Measurements from ENCODE around the gene P3H3.
A peak's percentile ranks its signal among the peaks of the same experiment; 100 is the strongest.
"Not testable (repeated sequence)": the region's sequence is repeated elsewhere in the genome, so short reads cannot be mapped to it uniquely, and the experiment has no call there.

The P3H3 gene

DNA sequence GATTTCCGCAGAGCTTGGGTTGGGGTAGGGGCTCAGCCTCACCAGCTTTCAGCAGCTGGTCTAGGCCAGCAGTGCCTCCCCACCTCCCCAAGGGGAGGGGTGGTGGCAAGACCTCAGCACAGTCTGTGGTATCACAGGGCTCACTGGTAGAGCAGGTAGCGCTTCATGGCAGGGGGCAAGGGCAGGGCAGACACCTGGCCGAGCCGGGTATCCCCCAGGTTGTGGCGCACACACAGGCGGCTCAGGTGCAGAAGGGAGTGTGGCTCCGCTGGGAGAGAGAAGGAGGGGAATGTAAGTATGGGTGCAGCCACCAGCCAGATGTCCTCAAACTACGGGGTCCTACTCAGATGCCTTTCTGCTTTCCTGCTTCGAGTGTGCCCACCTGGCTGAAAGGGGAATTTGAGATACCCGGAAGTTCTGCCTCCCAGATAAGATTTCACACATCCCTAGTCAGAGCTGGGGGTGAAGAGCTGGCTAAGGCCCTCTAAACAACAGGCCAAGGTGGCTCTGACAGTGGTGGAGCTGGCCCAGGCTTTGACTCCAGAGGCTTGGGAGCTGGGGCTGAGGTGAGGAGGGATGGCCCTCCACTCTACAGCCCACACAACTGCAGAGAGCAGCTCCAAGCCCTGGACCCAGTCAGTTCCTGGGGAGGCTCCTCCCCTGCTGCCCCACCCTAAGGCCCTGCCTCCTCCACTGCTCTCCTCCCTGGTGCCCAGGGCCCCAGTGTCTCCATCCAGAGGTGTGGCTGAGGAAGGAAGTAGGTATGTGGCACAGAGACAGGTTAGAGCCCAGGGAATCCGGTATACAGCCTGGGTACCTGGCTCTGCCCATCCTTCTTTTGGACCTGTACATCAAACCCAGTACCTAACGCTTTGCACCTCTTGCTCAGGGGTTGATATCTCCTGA lies 43.1 kb downstream of the P3H3 start:
- TF ChIP-seq, protein P1, sequence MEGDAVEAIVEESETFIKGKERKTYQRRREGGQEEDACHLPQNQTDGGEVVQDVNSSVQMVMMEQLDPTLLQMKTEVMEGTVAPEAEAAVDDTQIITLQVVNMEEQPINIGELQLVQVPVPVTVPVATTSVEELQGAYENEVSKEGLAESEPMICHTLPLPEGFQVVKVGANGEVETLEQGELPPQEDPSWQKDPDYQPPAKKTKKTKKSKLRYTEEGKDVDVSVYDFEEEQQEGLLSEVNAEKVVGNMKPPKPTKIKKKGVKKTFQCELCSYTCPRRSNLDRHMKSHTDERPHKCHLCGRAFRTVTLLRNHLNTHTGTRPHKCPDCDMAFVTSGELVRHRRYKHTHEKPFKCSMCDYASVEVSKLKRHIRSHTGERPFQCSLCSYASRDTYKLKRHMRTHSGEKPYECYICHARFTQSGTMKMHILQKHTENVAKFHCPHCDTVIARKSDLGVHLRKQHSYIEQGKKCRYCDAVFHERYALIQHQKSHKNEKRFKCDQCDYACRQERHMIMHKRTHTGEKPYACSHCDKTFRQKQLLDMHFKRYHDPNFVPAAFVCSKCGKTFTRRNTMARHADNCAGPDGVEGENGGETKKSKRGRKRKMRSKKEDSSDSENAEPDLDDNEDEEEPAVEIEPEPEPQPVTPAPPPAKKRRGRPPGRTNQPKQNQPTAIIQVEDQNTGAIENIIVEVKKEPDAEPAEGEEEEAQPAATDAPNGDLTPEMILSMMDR (IDR thresholded peaks at IDR 0.05; ENCODE audit: low read depth, low read length) = no peak
- H3K4me3 ChIP-seq (replicated peaks in 1 of 2; ENCODE audit: low read depth in 2 of 2, low read length in 2 of 2) = peak overlapping the region; percentile 78 to 86
- peak in 1 of 2 donors; percentile 42 for DNase-seq (ENCODE audit: low read depth in 2 of 2)

DNA sequence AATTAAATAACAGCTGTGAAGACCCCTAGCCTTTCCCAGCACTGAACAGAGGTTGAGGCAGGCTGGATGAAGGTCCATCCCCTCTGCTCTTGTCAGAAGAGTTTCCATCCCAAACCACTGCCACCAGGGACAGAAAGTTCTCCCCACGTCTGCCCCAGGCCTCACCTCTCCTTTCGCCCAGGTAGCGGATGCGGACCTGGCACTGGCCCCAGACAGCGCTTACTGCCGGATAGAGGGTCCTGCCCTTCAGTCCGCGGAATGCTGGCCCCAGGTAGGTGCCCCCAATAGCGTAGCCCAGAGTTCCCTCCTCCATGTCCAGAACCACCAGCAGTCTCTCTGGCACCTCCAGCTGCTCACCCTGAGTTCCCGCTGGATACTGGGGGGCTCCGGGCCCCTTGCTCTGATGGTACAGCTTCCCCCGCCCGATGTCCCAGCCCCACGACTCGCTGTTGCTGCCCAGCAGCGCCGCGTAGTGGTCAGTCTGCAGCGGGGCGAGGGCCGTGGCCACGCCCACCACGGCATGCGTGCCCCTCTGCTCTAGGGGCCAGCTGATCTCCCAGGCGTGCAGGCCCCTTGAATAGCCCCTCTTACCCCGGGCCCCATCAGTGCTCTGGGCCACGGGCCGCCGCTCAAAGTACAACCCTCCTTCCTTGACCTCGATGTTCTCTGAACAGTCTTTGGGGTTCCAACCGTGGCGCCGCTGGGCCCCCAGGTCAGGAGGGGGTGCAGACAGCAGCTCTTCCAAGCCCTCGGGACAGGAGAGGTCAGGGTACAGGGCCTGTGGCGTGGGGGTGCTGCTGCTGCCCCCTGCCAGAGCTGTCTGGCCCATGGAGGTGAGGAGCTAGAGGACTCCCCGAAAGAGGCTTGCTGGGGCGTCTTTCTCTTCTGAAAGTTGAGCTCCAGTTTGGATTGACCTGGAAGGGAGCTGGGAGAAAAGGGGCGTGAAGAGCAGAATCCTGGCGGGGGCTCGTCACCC lies 44.2 kb downstream of the P3H3 start:
- DNase-seq (ENCODE audit: low read depth in 2 of 2) = peak; percentile 68 to 76
- TF ChIP-seq, protein P1 (IDR thresholded peaks at IDR 0.05; ENCODE audit: low read depth, low read length) = peak; percentile 99
- peak overlapping the region; percentile 78 to 86 for H3K4me3 ChIP-seq (replicated peaks in 1 of 2; ENCODE audit: low read depth in 2 of 2, low read length in 2 of 2)

DNA sequence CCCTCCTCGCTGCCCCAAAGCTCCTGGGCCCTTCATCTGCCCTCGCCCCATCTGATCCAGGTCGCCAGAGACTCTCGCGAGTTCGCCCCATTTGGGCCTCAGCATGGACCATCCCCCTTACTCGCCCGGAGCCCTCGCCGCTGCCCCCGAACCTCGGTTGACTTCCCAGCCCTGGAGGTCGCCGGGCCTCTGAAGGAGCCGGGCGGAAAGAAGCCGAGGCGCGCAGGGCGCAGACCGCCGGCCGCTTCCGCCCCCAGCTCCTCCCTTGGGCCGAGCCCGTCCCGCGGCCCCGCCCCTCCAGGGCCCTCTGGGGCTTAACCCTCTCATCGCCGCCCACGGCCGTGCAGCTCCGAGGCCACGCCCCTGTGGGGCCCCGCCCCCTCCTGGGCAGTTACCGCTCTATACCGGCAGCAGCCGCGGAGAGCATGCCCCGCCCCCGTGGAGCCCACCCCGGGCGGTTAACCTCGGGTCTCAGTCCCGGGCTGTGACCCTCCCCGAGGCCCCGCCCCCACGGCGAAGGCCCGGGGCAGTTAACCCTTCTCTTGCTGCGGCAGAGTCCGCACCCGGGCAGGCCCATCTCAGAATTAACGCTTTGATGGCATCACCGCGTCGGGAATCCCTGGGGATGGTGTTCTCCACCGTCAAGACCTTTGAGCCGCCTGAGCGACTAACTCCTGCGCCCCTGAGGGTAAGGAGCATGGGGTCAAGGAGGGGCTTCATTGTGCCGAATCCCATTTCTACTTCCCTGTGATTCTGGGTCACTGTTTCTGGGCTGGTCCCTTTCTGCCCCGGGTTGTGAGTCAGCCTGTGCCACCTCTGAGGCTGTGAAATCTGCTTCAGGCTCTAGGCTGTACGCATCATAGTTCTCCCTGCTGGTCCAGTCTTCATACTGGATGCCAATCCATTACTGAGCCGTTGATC lies 45.1 kb downstream of the P3H3 start, which contains the start of gene SPSB2:
SPSB2 (minus strand) TSS at position 210 of the 921 bp plus-strand sequence. CDS start 402 bp downstream, outside the sequence.
- H3K4me3 ChIP-seq (replicated peaks in 1 of 2; ENCODE audit: low read depth in 2 of 2, low read length in 2 of 2) = peak within 1 kb of the TSS; percentile 78 to 86
- TF ChIP-seq, protein P1 (IDR thresholded peaks at IDR 0.05; ENCODE audit: low read depth, low read length) = no peak
- peak; percentile 94 to 98 for DNase-seq (ENCODE audit: low read depth in 2 of 2)

GRCh38 chr12:6874015-6874368 lies 45.8 kb downstream of the P3H3 start:
- peak overlapping the region; percentile 78 to 86 for H3K4me3 ChIP-seq (replicated peaks in 1 of 2; ENCODE audit: low read depth in 2 of 2, low read length in 2 of 2)
- not testable (repeated sequence) for DNase-seq (ENCODE audit: low read depth in 2 of 2)

DNA sequence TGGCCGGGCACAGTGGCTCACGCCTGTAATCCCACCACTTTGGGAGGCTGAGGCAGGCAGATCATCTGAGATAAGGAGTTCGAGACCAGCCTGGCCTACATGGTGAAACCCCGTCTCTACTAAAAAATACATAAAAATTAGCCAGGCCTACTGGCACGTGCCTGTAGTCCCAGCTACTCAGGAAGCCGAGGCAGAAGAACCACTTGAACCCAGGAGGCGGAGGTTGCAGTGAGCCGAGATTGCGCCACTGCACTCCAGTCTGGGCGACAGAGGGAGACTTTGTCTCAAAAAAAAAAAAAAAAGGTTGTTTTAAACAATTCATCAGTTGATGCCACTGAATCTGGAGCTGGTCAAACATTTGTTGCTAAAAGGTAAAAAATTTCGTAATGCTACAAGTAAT lies 51.6 kb downstream of the P3H3 start:
- not testable (repeated sequence) for DNase-seq (ENCODE audit: low read depth in 2 of 2); H3K4me3 ChIP-seq (replicated peaks in 1 of 2; ENCODE audit: low read depth in 2 of 2, low read length in 2 of 2)

GRCh38 chr12:6883252-6883651 lies 55.0 kb downstream of the P3H3 start:
- H3K4me3 ChIP-seq (replicated peaks in 1 of 2; ENCODE audit: low read depth in 2 of 2, low read length in 2 of 2) = no peak overlapping the region
- no peak for DNase-seq (ENCODE audit: low read depth in 2 of 2)
- TF ChIP-seq, protein P1 (IDR thresholded peaks at IDR 0.05; ENCODE audit: low read depth, low read length) = no peak

- TF ChIP-seq, protein P1 (IDR thresholded peaks at IDR 0.05; ENCODE audit: low read depth, low read length) = no peak
- no peak overlapping the region for H3K4me3 ChIP-seq (replicated peaks in 1 of 2; ENCODE audit: low read depth in 2 of 2, low read length in 2 of 2)
- DNase-seq (ENCODE audit: low read depth in 2 of 2) = no peak
Measured at GRCh38 chr12:6883683-6884082, 55.5 kb downstream of the P3H3 start.
